ENCODE results near the gene GNG7.
A peak's percentile ranks its signal among the peaks of the same experiment; 100 is the strongest.
"Not testable (repeated sequence)": the region's sequence is repeated elsewhere in the genome, so short reads cannot be mapped to it uniquely, and the experiment has no call there.

GNG7 gene

DNA sequence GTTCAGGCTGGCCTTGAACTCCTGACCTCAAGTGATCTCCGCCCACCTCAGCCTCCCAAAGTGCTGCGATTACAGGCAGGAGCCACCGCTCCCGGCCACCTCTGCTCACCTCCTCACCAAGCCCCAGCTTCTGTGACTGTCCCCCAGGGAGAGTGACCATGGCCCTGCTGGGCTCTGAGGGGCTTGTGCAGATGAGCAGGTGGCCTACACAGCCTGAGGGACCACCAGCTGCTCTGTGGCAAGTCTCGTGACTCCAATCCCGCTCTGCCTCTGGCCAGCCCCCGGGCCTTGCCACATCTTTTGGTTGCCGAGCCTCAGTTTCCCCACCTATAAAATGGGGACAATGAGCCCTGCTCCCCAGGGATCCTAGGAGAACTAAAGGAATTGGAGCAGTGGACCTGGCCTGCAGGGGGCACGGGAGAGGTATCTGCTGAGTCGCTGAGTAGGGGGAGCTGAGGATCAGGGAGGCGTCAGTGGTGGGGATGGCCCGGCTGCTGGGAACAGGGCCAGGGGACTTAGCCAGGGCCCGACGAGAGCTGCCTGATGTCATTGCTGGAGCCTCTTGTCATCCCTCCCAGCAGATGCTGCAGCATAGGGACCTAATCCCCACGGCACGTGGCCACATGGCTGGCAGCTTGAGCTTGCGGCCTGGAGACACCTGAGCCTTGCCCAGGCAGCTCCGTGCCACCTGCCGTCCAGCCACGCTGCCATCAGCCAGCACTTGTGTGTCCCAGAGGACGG lies 151.9 kb downstream of the GNG7 start:
- no peak for DNase-seq (ENCODE audit: low spot score)

GRCh38 chr19:2549701-2550191 lies 152.7 kb downstream of the GNG7 start:
- no peak for DNase-seq (ENCODE audit: low spot score)

DNA sequence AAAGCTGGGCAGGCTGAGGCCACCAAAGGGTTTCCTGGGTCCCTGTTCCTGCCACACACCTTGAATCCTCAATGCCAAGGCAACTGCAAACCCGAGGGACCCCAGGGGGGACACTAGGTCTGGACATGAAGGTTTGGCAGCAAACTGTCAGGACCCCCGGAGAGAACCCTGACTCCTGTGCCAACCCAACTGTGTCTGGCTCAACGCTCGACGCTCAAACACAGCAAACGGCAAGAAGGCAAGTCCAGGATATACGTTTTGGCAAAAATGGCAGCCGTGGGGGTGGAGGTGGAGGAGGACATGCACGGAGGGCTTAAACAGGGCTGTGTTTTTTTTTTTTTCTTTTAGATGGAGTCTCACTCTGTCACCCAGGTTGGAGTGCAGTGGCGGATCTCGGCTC lies 153.5 kb downstream of the GNG7 start:
- no peak for DNase-seq (ENCODE audit: low spot score)

GRCh38 chr19:2547721-2548120 lies 154.8 kb downstream of the GNG7 start:
- no peak for DNase-seq (ENCODE audit: low spot score)

GRCh38 chr19:2547033-2547680 lies 155.3 kb downstream of the GNG7 start:
- no peak for DNase-seq (ENCODE audit: low spot score)

GRCh38 chr19:2546128-2547032 lies 156.1 kb downstream of the GNG7 start:
- DNase-seq (ENCODE audit: low spot score) = peak; percentile 90

DNA sequence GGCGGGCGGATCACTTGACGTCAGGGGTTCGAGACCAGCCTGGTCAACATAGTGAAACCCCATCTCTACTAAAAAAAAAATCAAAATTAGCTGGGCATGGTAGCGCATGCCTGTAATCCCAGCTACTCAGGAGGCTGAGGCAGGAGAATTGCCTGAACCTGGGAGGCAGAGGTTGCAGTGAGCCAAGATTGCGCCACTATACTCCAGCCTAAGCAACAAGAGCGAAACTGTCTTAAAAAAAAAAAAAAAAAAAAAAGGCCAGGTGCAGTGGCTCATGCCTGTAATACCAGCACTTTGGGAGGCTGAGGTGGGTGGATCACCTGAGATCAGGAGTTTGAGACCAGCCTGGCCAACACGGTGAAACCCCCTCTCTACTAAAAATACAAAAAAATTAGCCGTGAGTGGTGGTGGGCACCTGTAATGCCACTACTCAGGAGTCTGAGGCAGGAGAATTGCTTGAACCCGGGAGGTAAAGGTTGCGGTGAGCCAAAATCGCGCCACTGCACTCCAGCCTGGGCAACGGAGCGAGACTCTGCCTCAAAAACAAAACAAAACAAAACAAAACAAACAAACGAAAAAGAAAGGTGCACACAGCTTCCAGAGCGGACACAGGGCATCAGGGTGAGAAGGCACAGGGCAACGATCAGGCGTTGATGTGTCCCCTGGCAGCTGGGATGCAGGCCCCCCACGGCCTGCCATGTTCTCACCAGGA lies 156.9 kb downstream of the GNG7 start:
- DNase-seq (ENCODE audit: low spot score) = not testable (repeated sequence)

- DNase-seq (ENCODE audit: low spot score) = no peak
These were observed 157.7 kb downstream of the GNG7 start for GRCh38 chr19:2544576-2545415.

DNA sequence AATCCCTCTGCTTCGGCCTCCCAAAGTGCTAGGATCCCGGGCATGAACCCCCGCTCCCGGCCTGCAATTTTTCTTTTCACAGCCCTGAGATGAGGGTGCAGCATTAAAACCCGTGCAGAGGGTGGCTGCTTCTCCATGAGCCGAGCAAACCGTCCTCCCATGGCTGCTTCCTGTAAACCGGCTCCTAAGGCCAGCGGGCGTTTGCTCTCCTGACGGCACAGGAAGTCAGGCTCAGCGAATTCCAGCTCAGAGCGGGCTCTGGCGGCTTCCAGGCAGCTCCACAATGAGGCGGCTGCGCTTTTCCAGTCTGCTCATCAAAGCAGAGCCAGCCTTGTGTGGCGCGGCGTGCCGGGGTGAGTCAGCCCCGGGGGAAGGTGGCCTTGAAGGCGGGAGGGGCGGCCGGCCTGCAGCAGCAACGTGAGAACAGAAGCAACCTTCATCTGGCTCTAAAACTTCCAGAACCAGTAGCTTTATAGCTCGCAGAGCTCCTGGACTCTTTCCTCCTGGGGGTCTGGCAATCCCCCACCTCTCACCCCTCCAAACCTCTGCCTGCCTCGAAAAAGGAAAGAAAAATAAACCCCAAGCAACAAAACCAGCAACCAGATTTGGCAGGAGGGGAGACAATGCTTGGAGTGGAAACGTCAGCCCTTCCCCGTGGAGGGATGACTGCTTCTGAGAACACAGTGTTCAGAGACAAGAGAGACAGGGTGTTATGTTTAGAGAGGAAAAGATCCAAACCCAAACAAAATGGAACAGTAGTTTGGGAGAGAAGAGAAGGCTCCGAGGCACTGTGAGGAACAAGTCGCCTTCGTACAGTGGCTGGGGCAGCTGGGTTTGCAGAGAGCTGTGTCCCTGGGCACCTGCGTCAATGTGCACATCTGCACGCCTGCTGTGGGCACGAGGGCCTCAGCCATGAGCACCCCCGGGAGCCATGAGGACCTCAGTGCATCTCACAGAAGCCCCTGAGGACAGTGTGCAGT lies 158.7 kb downstream of the GNG7 start:
- DNase-seq (ENCODE audit: low spot score) = peak; percentile 91

GRCh38 chr19:2543072-2543462 lies 159.4 kb downstream of the GNG7 start:
- DNase-seq (ENCODE audit: low spot score) = not testable (repeated sequence)

DNA sequence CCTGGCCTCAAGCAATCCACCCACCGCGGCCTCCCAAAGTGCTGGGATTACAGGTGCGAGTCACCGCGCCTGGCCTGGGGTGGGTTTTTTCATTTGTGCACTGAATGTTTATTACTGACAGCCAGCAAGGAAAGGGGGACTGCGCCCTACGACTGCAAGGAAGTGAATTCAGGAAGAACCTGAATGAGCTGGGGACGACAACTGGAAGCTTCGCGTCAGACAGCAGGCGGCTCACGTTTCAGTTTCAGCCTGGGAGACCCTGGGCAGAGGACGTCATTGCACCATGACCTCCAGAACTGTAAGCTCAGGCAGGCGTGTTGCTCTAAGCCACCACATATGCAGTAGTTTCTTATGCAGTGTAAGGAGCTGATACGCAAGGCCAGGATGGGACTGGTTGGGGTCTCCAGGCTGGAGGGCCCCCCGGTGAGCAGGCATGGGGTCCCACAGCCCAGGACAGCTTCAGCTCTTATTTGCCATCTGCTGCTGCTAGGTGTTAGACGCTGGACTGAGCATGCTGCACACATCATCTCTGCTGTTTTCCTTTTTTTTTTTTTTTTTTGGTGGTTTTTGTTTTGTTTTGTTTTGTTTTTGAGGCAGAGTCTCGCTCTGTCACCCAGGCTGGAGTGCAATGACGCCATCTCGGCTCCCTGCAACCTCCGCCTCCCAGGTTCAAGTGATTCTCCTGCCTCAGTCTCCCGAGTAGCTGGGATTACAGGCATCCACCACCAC lies 160.0 kb downstream of the GNG7 start:
- DNase-seq (ENCODE audit: low spot score) = no peak

DNA sequence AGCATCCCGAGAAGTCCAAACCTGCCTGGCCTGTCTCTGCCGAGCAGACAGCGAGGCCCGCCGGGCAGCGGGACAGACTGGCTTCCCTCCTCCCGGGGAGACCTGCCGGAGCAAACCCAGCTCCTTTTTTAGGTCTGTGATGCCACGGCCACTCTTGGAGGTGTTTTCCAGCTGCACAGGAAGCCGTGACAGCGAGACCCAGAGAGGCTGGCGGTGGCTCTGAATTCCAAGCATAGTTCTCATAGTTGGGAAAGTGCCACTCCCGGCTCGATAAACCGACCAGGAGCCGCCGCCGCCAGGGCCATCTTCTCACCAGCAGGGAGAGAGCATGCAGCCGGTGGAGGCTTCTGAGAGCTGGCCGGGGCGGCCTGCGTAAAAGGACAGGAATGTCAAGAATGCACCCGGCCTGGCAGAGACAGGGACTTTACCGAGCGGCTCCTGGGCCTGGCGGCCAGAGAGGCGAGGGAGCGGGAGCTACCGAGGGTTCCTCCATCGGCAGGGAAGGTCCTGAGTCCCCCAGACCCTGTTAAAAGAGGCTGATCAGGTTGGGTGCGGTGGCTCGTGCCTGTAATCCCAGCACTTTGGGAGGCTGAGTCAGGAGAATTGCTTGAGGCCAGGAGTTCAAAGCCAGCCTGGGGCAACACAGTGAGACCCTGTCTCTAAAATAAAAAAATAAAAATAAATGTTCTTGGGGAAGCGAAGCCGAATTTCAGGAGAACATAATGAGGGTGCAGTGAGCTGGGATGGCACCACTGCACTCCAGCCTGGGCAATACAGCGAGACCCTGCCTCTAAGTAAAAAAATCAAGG lies 161.6 kb downstream of the GNG7 start:
- DNase-seq (ENCODE audit: low spot score) = peak; percentile 95

- no peak for DNase-seq (ENCODE audit: low spot score)
These were observed 162.2 kb downstream of the GNG7 start for GRCh38 chr19:2540251-2540645.

- DNase-seq (ENCODE audit: low spot score) = no peak
These were observed 164.3 kb downstream of the GNG7 start for GRCh38 chr19:2538096-2538757.

- DNase-seq (ENCODE audit: low spot score) = not testable (repeated sequence)
These were observed 164.9 kb downstream of the GNG7 start for GRCh38 chr19:2537584-2537983.

DNA sequence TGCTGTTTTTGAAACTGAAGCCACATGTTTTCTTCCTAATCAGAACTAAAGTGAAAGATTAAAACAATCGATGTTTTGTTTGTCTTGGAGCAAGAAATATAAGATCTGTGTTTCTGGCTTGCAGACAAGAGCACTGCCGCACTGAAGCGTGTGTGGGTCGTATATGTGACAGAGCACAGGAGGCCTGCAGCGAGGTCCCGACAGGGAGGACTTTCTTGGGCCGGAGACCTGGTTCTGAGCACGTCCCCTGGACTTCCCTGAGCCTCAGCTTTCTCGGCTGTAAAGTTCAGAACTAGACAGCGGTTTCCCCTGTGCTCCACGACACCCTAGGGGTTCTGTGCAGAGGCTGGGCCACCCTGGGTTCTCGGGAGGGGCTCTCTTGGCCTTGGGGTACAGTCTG lies 166.0 kb downstream of the GNG7 start:
- DNase-seq (ENCODE audit: low spot score) = no peak

GRCh38 chr19:2534423-2535013 lies 168.0 kb downstream of the GNG7 start:
- no peak for DNase-seq (ENCODE audit: low spot score)

All from ecto neural progenitor cell (in vitro differentiated cells).